ENCODE data around the gene RAP1GAP. TPM values are rescaled to one million over a fixed set of nuclear protein-coding genes. Genes with fewer than 3 reads are reported as not detected.

Gene RAP1GAP
- total RNA-seq, 4 donors from 2014 or later: 0.46 to 0.75 TPM; not detected in 2

- in situ Hi-C loops (cut with MboI; ENCODE audit: low sequenced_read_pairs in 4 of 4) (no loop called here), intact Hi-C loops (cut with DNase I; ENCODE audit: low total_unique reads) (no loop called here)
- peaks cover 0 to 29% (median 14%) of the 10 kb centered on the region in 3 donors for H3K27me3 ChIP-seq
Observed at GRCh38 chr1:21630571-21631343, 38.4 kb downstream of the RAP1GAP start.

DNA sequence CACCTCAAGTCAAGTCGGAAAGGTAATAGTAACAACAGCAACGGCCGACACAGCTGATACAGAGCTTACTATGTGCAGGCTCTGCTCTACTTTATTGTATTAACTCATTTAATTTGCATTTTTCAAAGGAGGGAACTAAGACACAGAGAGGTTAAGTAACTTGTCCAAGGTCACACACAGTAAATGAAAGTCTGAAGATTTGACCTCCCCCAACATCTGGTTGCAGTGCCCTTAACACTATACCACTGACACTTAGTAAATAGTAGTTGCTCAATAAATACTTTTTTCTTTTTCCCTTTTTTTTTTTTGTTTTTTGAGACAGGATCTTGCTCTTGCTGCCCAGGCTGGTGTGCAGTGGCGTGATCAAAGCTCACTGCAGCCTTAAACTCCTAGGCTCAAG lies 39.2 kb downstream of the RAP1GAP start:
- H3K9me3 ChIP-seq: no peaks in the 10 kb centered on the region
- H3K27me3 ChIP-seq: peaks cover 0 to 29% (median 14%) of the 10 kb centered on the region in 3 donors
- H3K4me1 ChIP-seq: no peaks in the 10 kb centered on the region
- intact Hi-C loops (cut with DNase I; ENCODE audit: low total_unique reads) (no loop called here), in situ Hi-C loops (cut with MboI; ENCODE audit: low sequenced_read_pairs in 4 of 4) (no loop called here)
- no peaks in the 10 kb centered on the region for H3K36me3 ChIP-seq
- TF ChIP-seq, protein P1, sequence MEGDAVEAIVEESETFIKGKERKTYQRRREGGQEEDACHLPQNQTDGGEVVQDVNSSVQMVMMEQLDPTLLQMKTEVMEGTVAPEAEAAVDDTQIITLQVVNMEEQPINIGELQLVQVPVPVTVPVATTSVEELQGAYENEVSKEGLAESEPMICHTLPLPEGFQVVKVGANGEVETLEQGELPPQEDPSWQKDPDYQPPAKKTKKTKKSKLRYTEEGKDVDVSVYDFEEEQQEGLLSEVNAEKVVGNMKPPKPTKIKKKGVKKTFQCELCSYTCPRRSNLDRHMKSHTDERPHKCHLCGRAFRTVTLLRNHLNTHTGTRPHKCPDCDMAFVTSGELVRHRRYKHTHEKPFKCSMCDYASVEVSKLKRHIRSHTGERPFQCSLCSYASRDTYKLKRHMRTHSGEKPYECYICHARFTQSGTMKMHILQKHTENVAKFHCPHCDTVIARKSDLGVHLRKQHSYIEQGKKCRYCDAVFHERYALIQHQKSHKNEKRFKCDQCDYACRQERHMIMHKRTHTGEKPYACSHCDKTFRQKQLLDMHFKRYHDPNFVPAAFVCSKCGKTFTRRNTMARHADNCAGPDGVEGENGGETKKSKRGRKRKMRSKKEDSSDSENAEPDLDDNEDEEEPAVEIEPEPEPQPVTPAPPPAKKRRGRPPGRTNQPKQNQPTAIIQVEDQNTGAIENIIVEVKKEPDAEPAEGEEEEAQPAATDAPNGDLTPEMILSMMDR (IDR thresholded peaks at IDR 0.05 in 4 of 5, conservative IDR thresholded peaks at IDR 0.05 in 1 of 5): no peak
- no peak for TF ChIP-seq POLR2A (IDR thresholded peaks at IDR 0.05)
- no peak for ATAC-seq
- no peak overlapping the region for H3K4me3 ChIP-seq
- H3K27ac ChIP-seq: no peak overlapping the region
- DNase-seq: no peak

More at GRCh38 chr1:21630571-21631343, 38.4 kb downstream of the RAP1GAP start:
- Histone ChIP-seq H3K9me3 (no peaks in the 10 kb centered on the region), H3K36me3 (no peaks in the 10 kb centered on the region), H3K27ac (no peak overlapping the region), H3K4me3 (no peak overlapping the region), H3K4me1 (no peaks in the 10 kb centered on the region)
- TF ChIP-seq POLR2A (IDR thresholded peaks at IDR 0.05): no peak
- TF ChIP-seq, protein P1 (IDR thresholded peaks at IDR 0.05 in 4 of 5, conservative IDR thresholded peaks at IDR 0.05 in 1 of 5): no peak
- DNase-seq (no peak), ATAC-seq (no peak)

DNA sequence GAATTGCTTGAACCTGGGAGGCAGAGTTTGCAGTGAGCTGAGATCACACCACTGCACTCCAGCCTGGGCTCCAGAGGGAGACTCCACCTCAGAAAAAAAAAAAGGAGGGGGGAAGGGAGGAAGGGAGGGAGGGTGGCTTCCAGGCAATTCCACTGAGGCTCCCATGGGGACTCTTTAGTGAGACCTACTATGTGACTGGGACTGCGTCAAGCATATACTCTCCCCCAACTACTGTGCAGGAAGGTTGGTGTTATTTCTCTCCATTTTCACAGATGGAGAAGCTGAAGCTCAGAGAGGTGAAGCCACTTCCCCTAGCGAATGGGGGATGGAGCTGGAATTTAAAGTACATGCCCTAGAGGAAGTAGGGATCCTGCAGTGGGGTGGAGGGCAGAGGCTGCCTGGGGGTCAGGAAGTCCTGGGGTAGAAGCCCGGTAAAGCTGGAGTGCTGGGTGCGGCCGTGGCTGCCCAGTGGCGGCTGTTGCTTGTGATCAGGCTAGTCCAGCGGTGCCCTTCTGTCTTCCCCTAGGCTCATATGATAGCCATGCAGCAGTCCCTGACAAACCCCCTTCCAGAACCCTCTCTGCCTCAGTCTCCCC lies 40.3 kb downstream of the RAP1GAP start:
- no peaks in the 10 kb centered on the region for H3K4me1 ChIP-seq
- intact Hi-C loops (cut with DNase I; ENCODE audit: low total_unique reads) (no loop called here), in situ Hi-C loops (cut with MboI; ENCODE audit: low sequenced_read_pairs in 4 of 4) (no loop called here)
- H3K4me3 ChIP-seq: no peak overlapping the region
- no peak overlapping the region for H3K27ac ChIP-seq
- peaks cover 0 to 31% (median 14%) of the 10 kb centered on the region in 3 donors for H3K27me3 ChIP-seq
- H3K36me3 ChIP-seq: no peaks in the 10 kb centered on the region
- DNase-seq (no peak), ATAC-seq (no peak)
- H3K9me3 ChIP-seq: no peaks in the 10 kb centered on the region
- TF ChIP-seq, protein P1 (IDR thresholded peaks at IDR 0.05 in 4 of 5, conservative IDR thresholded peaks at IDR 0.05 in 1 of 5): no peak
- no peak for TF ChIP-seq POLR2A (IDR thresholded peaks at IDR 0.05)

GRCh38 chr1:21626921-21627339 lies 42.2 kb downstream of the RAP1GAP start:
- in situ Hi-C loops (cut with MboI; ENCODE audit: low sequenced_read_pairs in 4 of 4): no loop called here

More at GRCh38 chr1:21626921-21627339, 42.2 kb downstream of the RAP1GAP start:
- H3K4me1 ChIP-seq: peaks cover 0 to 2% of the 10 kb centered on the region in 2 donors
- no peak for TF ChIP-seq POLR2A (IDR thresholded peaks at IDR 0.05)
- TF ChIP-seq, protein P1 (IDR thresholded peaks at IDR 0.05 in 4 of 5, conservative IDR thresholded peaks at IDR 0.05 in 1 of 5): no peak
- no peaks in the 10 kb centered on the region for H3K9me3 ChIP-seq
- peaks cover 12 to 39% (median 28%) of the 10 kb centered on the region in 3 donors for H3K27me3 ChIP-seq
- intact Hi-C loops (cut with DNase I; ENCODE audit: low total_unique reads): no loop called here
- no peak for ATAC-seq
- no peak overlapping the region for H3K4me3 ChIP-seq
- no peak for DNase-seq
- no peak overlapping the region for H3K27ac ChIP-seq
- no peaks in the 10 kb centered on the region for H3K36me3 ChIP-seq

Measured in gastrocnemius medialis (tissue), 4 donors.